CD14-positive monocyte (primary cell): ENCODE results near the gene KLHDC9. TPM values are rescaled to one million over a fixed set of nuclear protein-coding genes. Genes with fewer than 3 reads are reported as not detected.

Source experiments
- DNase-seq, 3 donors: peaks; one replicate each; pipeline ENCODE4 v3.0.0-alpha.2; 2011 to 2022
- H2AFZ ChIP-seq: 2 replicates; pipeline ENCODE4 v1.6.0; 2012; ENCODE audit warnings: mild to moderate bottlenecking, low read depth, low read length, inconsistent platforms; ENCODE audit not compliant: insufficient read depth, poor library complexity, severe bottlenecking
- H3K27ac ChIP-seq, 2 donors: 1 replicate in 1 of 2; 2 replicates in 1 of 2; pipeline ENCODE4 v1.5.1; 2012 to 2013; ENCODE audit warnings: low read length in 2 of 2, control low read depth in 1 of 2, inconsistent platforms in 1 of 2, low read depth in 1 of 2, mild to moderate bottlenecking in 1 of 2
- H3K27me3 ChIP-seq, 2 donors: one replicate each; pipeline versions ENCODE4 v1.6.0 to v1.6.1; 2011 to 2013; ENCODE audit warnings: low read length in 2 of 2; ENCODE audit not compliant: control insufficient read depth in 2 of 2, insufficient read depth in 2 of 2
- H3K36me3 ChIP-seq, 2 donors: replicated peaks in 1 of 2; 1 replicate in 1 of 2; 2 replicates in 1 of 2; pipeline versions ENCODE4 v1.5.1 to v1.6.1; 2012 to 2013; ENCODE audit warnings: low read length in 2 of 2, control low read depth in 1 of 2, inconsistent platforms in 1 of 2, mild to moderate bottlenecking in 1 of 2; ENCODE audit not compliant: insufficient read depth in 2 of 2, control insufficient read depth in 1 of 2
- H3K4me1 ChIP-seq, 2 donors: 1 replicate in 1 of 2; 2 replicates in 1 of 2; pipeline versions ENCODE4 v1.5.1 to v1.6.1; 2012 to 2013; ENCODE audit warnings: low read length in 2 of 2, control low read depth in 1 of 2, inconsistent platforms in 1 of 2, mild to moderate bottlenecking in 1 of 2, moderate library complexity in 1 of 2; ENCODE audit not compliant: insufficient read depth in 2 of 2, control insufficient read depth in 1 of 2
- H3K4me2 ChIP-seq: replicated peaks from 2 replicates; pipeline ENCODE3; 2012; ENCODE audit warnings: low read length, moderate library complexity, mild to moderate bottlenecking; ENCODE audit not compliant: poor library complexity, severe bottlenecking; ENCODE audit errors: extremely low read depth
- H3K4me3 ChIP-seq, 3 experiments: fragments of 200-600 bp in 1 of 3; sonication (generic) in 1 of 3; replicated peaks in 1 of 3; 1 replicate in 2 of 3; 2 replicates in 1 of 3; pipeline ENCODE4 v1.5.1; 2011 to 2013; ENCODE audit warnings: low read length in 3 of 3, mild to moderate bottlenecking in 3 of 3, control low read depth in 2 of 3, low read depth in 2 of 3, inconsistent platforms in 1 of 3, moderate library complexity in 1 of 3
- H3K79me2 ChIP-seq: 2 replicates; pipeline ENCODE4 v1.6.0; 2012; ENCODE audit warnings: mild to moderate bottlenecking, control low read depth, inconsistent platforms, low read length, moderate library complexity; ENCODE audit not compliant: insufficient read depth
- H3K9ac ChIP-seq: 2 replicates; pipeline ENCODE4 v1.6.0; 2017; ENCODE audit warnings: low read length, mild to moderate bottlenecking; ENCODE audit not compliant: insufficient read depth, poor library complexity, severe bottlenecking
- H3K9me3 ChIP-seq, 2 donors: replicated peaks in 1 of 2; 1 replicate in 1 of 2; 2 replicates in 1 of 2; pipeline versions ENCODE4 v1.5.1 to v1.6.1; 2012 to 2013; ENCODE audit warnings: low read length in 2 of 2, control low read depth in 1 of 2; ENCODE audit not compliant: control insufficient read depth in 1 of 2, insufficient read depth in 1 of 2
- H4K20me1 ChIP-seq: 2 replicates; pipeline ENCODE4 v1.6.0; 2012; ENCODE audit warnings: mild to moderate bottlenecking, low read length, control low read depth, moderate library complexity; ENCODE audit not compliant: insufficient read depth
- H3K27ac Mint-ChIP-seq, 7 donors: one replicate each; pipeline ENCODE4 v1.8.0; 2020; ENCODE audit warnings: mild to moderate bottlenecking in 7 of 7, mixed read lengths in 7 of 7, moderate library complexity in 6 of 7, inconsistent platforms in 2 of 7
- H3K27me3 Mint-ChIP-seq, 3 donors: one replicate each; pipeline ENCODE4 v1.8.0; 2021 to 2022; ENCODE audit warnings: low read depth in 3 of 3, mild to moderate bottlenecking in 3 of 3, mixed read lengths in 3 of 3, moderate library complexity in 3 of 3, inconsistent platforms in 1 of 3
- H3K36me3 Mint-ChIP-seq, 2 donors: one replicate each; pipeline ENCODE4 v1.8.0; 2020; ENCODE audit warnings: mixed read lengths in 2 of 2, inconsistent platforms in 1 of 2, mild to moderate bottlenecking in 1 of 2
- H3K4me1 Mint-ChIP-seq: one replicate; pipeline ENCODE4 v1.8.0; 2020; ENCODE audit warnings: mild to moderate bottlenecking, mixed read lengths
- H3K4me3 Mint-ChIP-seq, 2 donors: one replicate each; pipeline ENCODE4 v1.8.0; 2020; ENCODE audit warnings: mild to moderate bottlenecking in 2 of 2, mixed read lengths in 2 of 2, moderate library complexity in 1 of 2
- H3K9me3 Mint-ChIP-seq, 7 donors: one replicate each; pipeline ENCODE4 v1.8.0; 2020 to 2022; ENCODE audit warnings: mixed read lengths in 7 of 7, mild to moderate bottlenecking in 6 of 7, moderate library complexity in 6 of 7, inconsistent platforms in 2 of 7
- WGBS: methylation state at CpG from one replicate; pipeline ENCODE4 v1.1.5; 2013; ENCODE audit warnings: missing lambda C conversion rate; ENCODE audit not compliant: insufficient coverage; 5-methylcytosine and 5-hydroxymethylcytosine counted together
- intact Hi-C, 2 donors: fragments of 100-400 bp; cut with micrococcal nuclease; formaldehyde crosslinking; loops; one replicate each; pipeline versions ENCODE4 v1.15.0 to v1.15.1; 2023
- polyA plus RNA-seq, 3 donors: library from polyadenylated mRNA; depleted of rRNA in 1 of 3; unstranded in 2 of 3; stranded (reverse) in 1 of 3; fragments of 300-500 nt in 2 of 3; fragments of >200 nt in 1 of 3; fragmentation: Illumina TruSeq in 2 of 3; gene quantifications; 1 replicate in 2 of 3; 2 replicates in 1 of 3; pipeline ENCODE4 v1.2.3, GENCODE V29; 2012 to 2021
- small RNA-seq: library from RNA; depleted of rRNA; stranded (forward); fragments of <200 nt; gene quantifications from one replicate; pipeline ENCODE3, GENCODE V24; 2012; ENCODE audit warnings: low read depth; ENCODE audit not compliant: insufficient read length
- TF ChIP-seq, protein P1 (sequence below): fragments of 200-600 bp; IDR thresholded peaks from one replicate; pipeline ENCODE4 v1.8.0; 2022; ENCODE audit warnings: antibody characterized with exemption, mild to moderate bottlenecking

The KLHDC9 gene
- polyA plus RNA-seq, 3 donors = 0.08 TPM; not detected in 2

DNA sequence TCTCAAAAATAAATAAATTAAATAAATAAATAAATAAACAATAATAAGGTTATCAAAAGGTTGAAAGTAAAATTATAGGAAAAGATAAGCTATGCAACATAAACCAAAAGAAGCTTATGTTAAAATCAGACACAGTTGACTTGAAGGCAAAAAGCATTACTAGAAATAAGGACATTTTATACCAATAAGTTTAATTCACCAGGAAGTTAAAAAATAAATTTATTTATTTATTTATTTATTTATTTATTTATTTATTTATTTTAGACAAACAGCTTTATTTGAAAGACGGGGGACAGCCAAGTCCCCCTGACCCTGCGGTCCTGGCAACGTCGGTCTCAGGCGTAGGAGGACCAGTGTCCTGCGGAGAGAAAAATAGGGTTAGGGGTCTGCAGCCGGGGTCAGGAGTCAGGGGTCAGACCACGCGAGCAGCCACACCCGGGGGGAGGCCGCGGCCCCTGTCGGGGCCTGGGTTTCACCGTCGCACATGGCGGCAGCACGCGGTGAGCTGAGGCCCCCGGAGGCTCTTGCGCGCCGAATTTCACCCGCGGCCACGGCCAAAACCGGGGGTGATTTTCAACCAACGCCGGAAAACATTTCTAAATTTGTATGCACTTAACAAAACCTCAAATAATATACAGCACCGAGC, 42.7 kb downstream of the KLHDC9 start:
- no peak for DNase-seq
- no peaks in the 10 kb centered on the region for H3K27me3 Mint-ChIP-seq
- Histone ChIP-seq H3K4me1 (peaks cover 40 to 42% of the 10 kb centered on the region in 2 donors), H3K9me3 (no peaks in the 10 kb centered on the region), H2AFZ (no peak overlapping the region), H3K4me2 (no peak overlapping the region), H3K4me3 (no peak overlapping the region), H4K20me1 (no peaks in the 10 kb centered on the region), H3K27ac (no peak overlapping the region), H3K9ac (no peak overlapping the region), H3K27me3 (no peaks in the 10 kb centered on the region), H3K36me3 (no peaks in the 10 kb centered on the region), H3K79me2 (peaks cover 22% of the 10 kb centered on the region)
- no peaks in the 10 kb centered on the region for H3K9me3 Mint-ChIP-seq
- H3K4me3 Mint-ChIP-seq = no peak overlapping the region
- intact Hi-C loops = loop anchor here in 1 of 2 donors (10.0 kb wide), 1 partner anchor 146 kb away; no protein-coding TSS in a partner anchor
- no peak overlapping the region for H3K27ac Mint-ChIP-seq
- TF ChIP-seq, protein P1, sequence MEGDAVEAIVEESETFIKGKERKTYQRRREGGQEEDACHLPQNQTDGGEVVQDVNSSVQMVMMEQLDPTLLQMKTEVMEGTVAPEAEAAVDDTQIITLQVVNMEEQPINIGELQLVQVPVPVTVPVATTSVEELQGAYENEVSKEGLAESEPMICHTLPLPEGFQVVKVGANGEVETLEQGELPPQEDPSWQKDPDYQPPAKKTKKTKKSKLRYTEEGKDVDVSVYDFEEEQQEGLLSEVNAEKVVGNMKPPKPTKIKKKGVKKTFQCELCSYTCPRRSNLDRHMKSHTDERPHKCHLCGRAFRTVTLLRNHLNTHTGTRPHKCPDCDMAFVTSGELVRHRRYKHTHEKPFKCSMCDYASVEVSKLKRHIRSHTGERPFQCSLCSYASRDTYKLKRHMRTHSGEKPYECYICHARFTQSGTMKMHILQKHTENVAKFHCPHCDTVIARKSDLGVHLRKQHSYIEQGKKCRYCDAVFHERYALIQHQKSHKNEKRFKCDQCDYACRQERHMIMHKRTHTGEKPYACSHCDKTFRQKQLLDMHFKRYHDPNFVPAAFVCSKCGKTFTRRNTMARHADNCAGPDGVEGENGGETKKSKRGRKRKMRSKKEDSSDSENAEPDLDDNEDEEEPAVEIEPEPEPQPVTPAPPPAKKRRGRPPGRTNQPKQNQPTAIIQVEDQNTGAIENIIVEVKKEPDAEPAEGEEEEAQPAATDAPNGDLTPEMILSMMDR = no peak
- 98% methylated on average over 28 of the region's 29 CpGs for WGBS
- H3K4me1 Mint-ChIP-seq = peaks cover 40% of the 10 kb centered on the region
- peaks cover 1% of the 10 kb centered on the region in 2 donors for H3K36me3 Mint-ChIP-seq

- Mint-ChIP-seq H3K27me3 (peaks cover 0 to 2% (median 1%) of the 10 kb centered on the region in 3 donors), H3K36me3 (no peaks in the 10 kb centered on the region), H3K4me3 (no peak overlapping the region), H3K9me3 (no peaks in the 10 kb centered on the region), H3K27ac (no peak overlapping the region), H3K4me1 (peaks cover 2% of the 10 kb centered on the region)
- TF ChIP-seq, protein P1 = no peak
- intact Hi-C loops = loop anchor here in 1 of 2 donors (10.0 kb wide), 1 partner anchor 151 kb away; no protein-coding TSS in a partner anchor
- no peaks in the 10 kb centered on the region for H3K9me3 ChIP-seq
- no peaks in the 10 kb centered on the region for H3K4me1 ChIP-seq
- no peak overlapping the region for H3K27ac ChIP-seq
- no peak for DNase-seq
- no peaks in the 10 kb centered on the region for H3K27me3 ChIP-seq
- no peaks in the 10 kb centered on the region for H3K36me3 ChIP-seq
- no peaks in the 10 kb centered on the region for H4K20me1 ChIP-seq
- WGBS = 100% methylated on average over 1 of the region's 3 CpGs
- no peak overlapping the region for H3K4me3 ChIP-seq
- H2AFZ ChIP-seq = no peak overlapping the region
- no peak overlapping the region for H3K4me2 ChIP-seq
- H3K79me2 ChIP-seq = no peaks in the 10 kb centered on the region
- H3K9ac ChIP-seq = no peak overlapping the region
Observed at GRCh38 chr1:161145832-161146231, 47.7 kb downstream of the KLHDC9 start.

Small RNA genes within 50 kb of the gene (small RNA-seq; reads per million reads assigned to genes)
- not detected for gene RF01225

Other genes with a start within 250 kb of the KLHDC9 start
- gene CD244, start 235.5 kb upstream of the KLHDC9 start, polyA plus RNA-seq = 100 to 1,000 TPM in 2 of 3 donors, 10 to 100 TPM in 1; 62.2 to 116 (median 106) TPM
- gene ITLN1, start 213.2 kb upstream of the KLHDC9 start, polyA plus RNA-seq = 1 to 10 TPM; 1.2 to 1.6 (median 1.3) TPM
- not detected for gene ITLN2, start 143.6 kb upstream of the KLHDC9 start, polyA plus RNA-seq
- 10 to 100 TPM; 28.8 to 58.0 (median 35.9) TPM for gene F11R, start 77.2 kb upstream of the KLHDC9 start, polyA plus RNA-seq
- 10 to 100 TPM in 2 of 3 donors, 1 to 10 TPM in 1; 9.9 to 20.3 (median 11.8) TPM for gene TSTD1, start 59.4 kb upstream of the KLHDC9 start, polyA plus RNA-seq
- 100 to 1,000 TPM in 1 of 3 donors, 10 to 100 TPM in 1, 1 to 10 TPM in 1; 6.3 to 335 (median 25.5) TPM for gene USF1, start 52.4 kb upstream of the KLHDC9 start, polyA plus RNA-seq
- gene ARHGAP30, start 28.5 kb upstream of the KLHDC9 start, polyA plus RNA-seq = 100 to 1,000 TPM; 101 to 140 (median 129) TPM
- gene NECTIN4, start 8.8 kb upstream of the KLHDC9 start, polyA plus RNA-seq = under 1 TPM in 2 of 3 donors, not detected in 1; 0.07 TPM
- gene PFDN2, start 19.7 kb downstream of the KLHDC9 start, polyA plus RNA-seq = 10 to 100 TPM; 59.1 to 80.7 (median 65.6) TPM
- 10 to 100 TPM; 28.4 to 84.7 (median 35.7) TPM for gene NIT1, start 19.7 kb downstream of the KLHDC9 start, polyA plus RNA-seq
- gene DEDD, start 34.3 kb downstream of the KLHDC9 start, polyA plus RNA-seq = 10 to 100 TPM; 40.9 to 56.3 (median 42.2) TPM
- gene UFC1, start 55.6 kb downstream of the KLHDC9 start, polyA plus RNA-seq = 100 to 1,000 TPM; 100 to 120 (median 108) TPM
- gene USP21, start 61.1 kb downstream of the KLHDC9 start, polyA plus RNA-seq = 10 to 100 TPM; 11.0 to 42.8 (median 11.3) TPM
- gene PPOX, start 68.1 kb downstream of the KLHDC9 start, polyA plus RNA-seq = 10 to 100 TPM; 10.5 to 42.6 (median 10.8) TPM
- 10 to 100 TPM; 16.8 to 50.3 (median 21.0) TPM for gene B4GALT3, start 79.1 kb downstream of the KLHDC9 start, polyA plus RNA-seq
- gene ADAMTS4, start 100.7 kb downstream of the KLHDC9 start, polyA plus RNA-seq = under 1 TPM in 2 of 3 donors, not detected in 1; 0.01 to 0.04 TPM
- 100 to 1,000 TPM in 2 of 3 donors, 10 to 100 TPM in 1; 87.5 to 119 (median 101) TPM for gene NDUFS2, start 104.0 kb downstream of the KLHDC9 start, polyA plus RNA-seq
- gene FCER1G, start 116.9 kb downstream of the KLHDC9 start, polyA plus RNA-seq = 1,000 to 10,000 TPM; 2,686 to 4,191 (median 2,715) TPM
- not detected for gene APOA2, start 125.3 kb downstream of the KLHDC9 start, polyA plus RNA-seq
- gene TOMM40L, start 127.7 kb downstream of the KLHDC9 start, polyA plus RNA-seq = 10 to 100 TPM in 1 of 3 donors, 1 to 10 TPM in 2; 3.8 to 31.5 (median 5.2) TPM
- not detected for gene NR1I3, start 139.8 kb downstream of the KLHDC9 start, polyA plus RNA-seq
- not detected for gene PCP4L1, start 160.4 kb downstream of the KLHDC9 start, polyA plus RNA-seq
- gene MPZ, start 211.6 kb downstream of the KLHDC9 start, polyA plus RNA-seq = 1 to 10 TPM in 1 of 3 donors, under 1 TPM in 1, not detected in 1; 0.16 to 9.4 TPM
- 100 to 1,000 TPM; 208 to 350 (median 323) TPM for gene SDHC, start 216.0 kb downstream of the KLHDC9 start, polyA plus RNA-seq